PC-3 (cell line): ENCODE data around the gene NUBPL. TPM values are rescaled to one million over a fixed set of nuclear protein-coding genes. Genes with fewer than 3 reads are reported as not detected.
"Not testable (repeated sequence)": the region's sequence is repeated elsewhere in the genome, so short reads cannot be mapped to it uniquely, and the experiment has no call there.

Source experiments
- ATAC-seq: fragments of 200-7000 bp; cut with Tn5 transposase; 2 replicates; pipeline ENCODE4 v1.9.1; 2020; ENCODE audit warnings: mild to moderate bottlenecking, moderate library complexity
- BruUV-seq: library from RNA; stranded (reverse); fragments of 400-500 nt; replicated peaks from 2 replicates; lab custom pipeline; 2021; lab: Mats Ljungman, UMichigan
- CTCF ChIA-PET: fragments of 300-600 bp; sonication (Branson Sonifier 250); formaldehyde crosslinking; loops from one replicate; lab custom pipeline; 2022; ENCODE audit warnings: antibody characterized with exemption; lab: Charles Lee
- POLR2A ChIA-PET: fragments of 300-600 bp; sonication (Branson Sonifier 250); formaldehyde crosslinking; loops from one replicate; lab custom pipeline; 2022; ENCODE audit warnings: antibody characterized with exemption; ENCODE audit not compliant: unreplicated experiment; lab: Charles Lee
- DNase-seq: peaks from one replicate; pipeline ENCODE4 v3.0.0-alpha.2; 2015
- H2AFZ ChIP-seq: fragments of 300-600 bp; sonication (generic); 2 replicates; pipeline ENCODE4 v1.6.0; 2016; ENCODE audit warnings: antibody characterized with exemption, low read length
- H3F3A ChIP-seq: fragments of 300-600 bp; sonication (generic); one replicate; pipeline ENCODE4 v1.6.0; 2017; ENCODE audit warnings: antibody characterized with exemption, low read length, control low read depth, mild to moderate bottlenecking; ENCODE audit not compliant: unreplicated experiment
- H3K27ac ChIP-seq: fragments of 300-600 bp; sonication (generic); 2 replicates; pipeline ENCODE4 v1.5.1; 2016; ENCODE audit warnings: mild to moderate bottlenecking, low read length
- H3K27me3 ChIP-seq: fragments of 300-600 bp; sonication (generic); 2 replicates; pipeline ENCODE4 v1.6.1; 2016; ENCODE audit warnings: low read length, mixed read lengths
- H3K36me3 ChIP-seq: fragments of 300-600 bp; sonication (generic); 2 replicates; pipeline ENCODE4 v1.6.1; 2016; ENCODE audit warnings: low read depth, mixed run types, low read length, mixed read lengths
- H3K4me1 ChIP-seq: fragments of 300-600 bp; sonication (generic); 2 replicates; pipeline ENCODE4 v1.5.1; 2016; ENCODE audit warnings: low read length; ENCODE audit not compliant: insufficient read depth
- H3K4me2 ChIP-seq: fragments of 300-600 bp; sonication (generic); 2 replicates; pipeline ENCODE4 v1.6.0; 2016; ENCODE audit warnings: low read length
- H3K4me3 ChIP-seq: fragments of 300-600 bp; sonication (generic); 2 replicates; pipeline ENCODE4 v1.5.1; 2016; ENCODE audit warnings: mild to moderate bottlenecking, low read length, mixed read lengths
- H3K79me2 ChIP-seq: fragments of 300-600 bp; sonication (generic); 2 replicates; pipeline ENCODE4 v1.6.1; 2017; ENCODE audit warnings: low read length, mixed read lengths
- H3K9ac ChIP-seq: fragments of 300-600 bp; sonication (generic); 2 replicates; pipeline ENCODE4 v1.6.0; 2016; ENCODE audit warnings: mild to moderate bottlenecking, low read length
- H3K9me2 ChIP-seq: fragments of 300-600 bp; sonication (generic); replicated peaks from 2 replicates; pipeline ENCODE4 v1.6.1; 2016; ENCODE audit warnings: mixed run types, low read length, mixed read lengths
- H3K9me3 ChIP-seq: fragments of 300-600 bp; sonication (generic); 2 replicates; pipeline ENCODE4 v1.6.1; 2016; ENCODE audit warnings: low read length, mixed read lengths
- H4K20me1 ChIP-seq: fragments of 300-600 bp; sonication (generic); 2 replicates; pipeline ENCODE4 v1.6.1; 2016; ENCODE audit warnings: low read length, mixed read lengths
- EZH2 ChIP-seq: fragments of 300-600 bp; sonication (generic); IDR thresholded peaks from one replicate; pipeline ENCODE4 v1.6.1; 2017; ENCODE audit warnings: antibody characterized with exemption, mild to moderate bottlenecking, low read length; ENCODE audit not compliant: unreplicated experiment
- EZH2phosphoT487 ChIP-seq: fragments of 300-600 bp; sonication (generic); IDR thresholded peaks from 2 replicates; pipeline ENCODE4 v1.6.1; 2018; ENCODE audit warnings: mild to moderate bottlenecking, antibody characterized with exemption, low read length, borderline replicate concordance
- intact Hi-C: fragments of 100-400 bp; cut with micrococcal nuclease; formaldehyde crosslinking; loops from 2 replicates; pipeline ENCODE4 v1.9.0; 2023
- total RNA-seq: library from RNA; depleted of rRNA; stranded (reverse); fragments of >200 nt; gene quantifications from 2 replicates; pipeline ENCODE4 v1.2.3, GENCODE V29; 2014
- TF ChIP-seq, protein P1 (sequence below): fragments of 300-600 bp; sonication (generic); conservative IDR thresholded peaks from 2 replicates; pipeline ENCODE4 v1.5.1; 2017; ENCODE audit warnings: antibody characterized with exemption, low read depth, mild to moderate bottlenecking, low read length

NUBPL gene
- total RNA-seq, 1 experiment from 2014 or later: 14.9 TPM

- DNase-seq (no peak), ATAC-seq (no peak)
- Histone ChIP-seq H3K27me3 (no peaks in the 10 kb centered on the region), H3K9me3 (no peaks in the 10 kb centered on the region), H3K4me1 (no peaks in the 10 kb centered on the region), H4K20me1 (no peaks in the 10 kb centered on the region), H3K4me3 (no peak overlapping the region), H3K36me3 (no peaks in the 10 kb centered on the region), H3K79me2 (no peaks in the 10 kb centered on the region), H3K9me2 (no peaks in the 10 kb centered on the region), H3F3A (no peaks in the 10 kb centered on the region), H3K4me2 (no peak overlapping the region), H2AFZ (no peak overlapping the region), H3K9ac (no peak overlapping the region), H3K27ac (no peak overlapping the region)
- POLR2A ChIA-PET: no interaction called here
- TF ChIP-seq EZH2phosphoT487 (no peak), EZH2 (no peak)
- TF ChIP-seq, protein P1, sequence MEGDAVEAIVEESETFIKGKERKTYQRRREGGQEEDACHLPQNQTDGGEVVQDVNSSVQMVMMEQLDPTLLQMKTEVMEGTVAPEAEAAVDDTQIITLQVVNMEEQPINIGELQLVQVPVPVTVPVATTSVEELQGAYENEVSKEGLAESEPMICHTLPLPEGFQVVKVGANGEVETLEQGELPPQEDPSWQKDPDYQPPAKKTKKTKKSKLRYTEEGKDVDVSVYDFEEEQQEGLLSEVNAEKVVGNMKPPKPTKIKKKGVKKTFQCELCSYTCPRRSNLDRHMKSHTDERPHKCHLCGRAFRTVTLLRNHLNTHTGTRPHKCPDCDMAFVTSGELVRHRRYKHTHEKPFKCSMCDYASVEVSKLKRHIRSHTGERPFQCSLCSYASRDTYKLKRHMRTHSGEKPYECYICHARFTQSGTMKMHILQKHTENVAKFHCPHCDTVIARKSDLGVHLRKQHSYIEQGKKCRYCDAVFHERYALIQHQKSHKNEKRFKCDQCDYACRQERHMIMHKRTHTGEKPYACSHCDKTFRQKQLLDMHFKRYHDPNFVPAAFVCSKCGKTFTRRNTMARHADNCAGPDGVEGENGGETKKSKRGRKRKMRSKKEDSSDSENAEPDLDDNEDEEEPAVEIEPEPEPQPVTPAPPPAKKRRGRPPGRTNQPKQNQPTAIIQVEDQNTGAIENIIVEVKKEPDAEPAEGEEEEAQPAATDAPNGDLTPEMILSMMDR: no peak
- no TSS peak for BruUV-seq
- CTCF ChIA-PET: no interaction called here
- intact Hi-C loops: no loop called here
These were observed 52.0 kb downstream of the NUBPL start for GRCh38 chr14:31613188-31613587.

DNA sequence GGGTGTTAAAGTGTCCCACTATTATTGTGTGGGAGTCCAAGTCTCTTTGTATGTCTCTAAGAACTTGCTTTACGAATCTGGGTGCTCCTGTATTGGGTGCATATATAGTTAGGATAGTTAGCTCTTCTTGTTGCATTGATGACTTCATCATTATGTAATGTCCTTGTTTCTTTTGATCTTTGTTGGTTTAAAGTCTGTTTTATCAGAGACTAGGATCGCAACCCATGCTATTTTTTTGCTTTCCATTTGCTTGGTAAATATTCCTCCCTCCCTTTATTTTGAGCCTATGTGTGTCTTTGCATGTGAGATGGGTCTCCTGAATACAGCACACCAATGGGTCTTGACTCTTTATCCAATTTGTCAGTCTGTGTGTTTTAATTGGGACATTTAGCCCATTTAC is 57.7 kb downstream of the NUBPL start:
- CTCF ChIA-PET, H3K27me3 ChIP-seq, intact Hi-C loops, H3K9me2 ChIP-seq, BruUV-seq, H3K79me2 ChIP-seq, H4K20me1 ChIP-seq, H2AFZ ChIP-seq, H3F3A ChIP-seq, H3K36me3 ChIP-seq, H3K27ac ChIP-seq, POLR2A ChIA-PET, H3K9me3 ChIP-seq, DNase-seq, H3K4me1 ChIP-seq, H3K4me2 ChIP-seq, ATAC-seq, H3K4me3 ChIP-seq, H3K9ac ChIP-seq: not testable (repeated sequence)

DNA sequence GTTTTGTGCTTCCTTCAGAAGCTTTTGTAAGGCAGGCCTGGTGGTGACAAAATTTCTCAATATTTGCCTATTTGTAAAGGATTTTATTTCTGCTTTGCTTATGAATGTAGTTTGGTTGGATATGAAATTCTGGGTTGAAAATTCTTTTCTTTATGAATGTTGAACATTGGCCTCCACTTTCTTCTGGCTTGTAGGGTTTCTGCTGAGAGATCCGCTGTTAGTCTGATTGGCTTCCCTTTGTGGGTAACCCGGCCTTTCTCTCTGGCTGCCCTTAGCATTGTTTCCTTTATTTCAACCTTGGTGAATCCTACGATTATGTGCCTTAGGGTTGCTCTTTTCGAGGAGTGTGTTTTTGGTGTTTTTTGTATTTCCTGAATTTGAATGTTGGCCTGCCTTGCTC is 58.2 kb downstream of the NUBPL start:
- intact Hi-C loops: no loop called here
- Histone ChIP-seq H3K36me3 (peaks cover 6% of the 10 kb centered on the region; the same call in 1 of the 2 replicates), H3K79me2 (no peaks in the 10 kb centered on the region), H3F3A (no peaks in the 10 kb centered on the region), H3K4me2 (no peak overlapping the region), H3K4me3 (no peak overlapping the region), H3K27me3 (no peaks in the 10 kb centered on the region), H3K9ac (no peak overlapping the region), H3K9me2 (no peaks in the 10 kb centered on the region), H3K9me3 (no peaks in the 10 kb centered on the region), H3K27ac (no peak overlapping the region), H2AFZ (no peak overlapping the region), H3K4me1 (no peaks in the 10 kb centered on the region), H4K20me1 (no peaks in the 10 kb centered on the region)
- TF ChIP-seq, protein P1: no peak
- TF ChIP-seq EZH2phosphoT487 (no peak), EZH2 (no peak)
- ATAC-seq (no peak), DNase-seq (no peak)
- BruUV-seq: no TSS peak
- CTCF ChIA-PET: no interaction called here
- POLR2A ChIA-PET: no interaction called here

DNA sequence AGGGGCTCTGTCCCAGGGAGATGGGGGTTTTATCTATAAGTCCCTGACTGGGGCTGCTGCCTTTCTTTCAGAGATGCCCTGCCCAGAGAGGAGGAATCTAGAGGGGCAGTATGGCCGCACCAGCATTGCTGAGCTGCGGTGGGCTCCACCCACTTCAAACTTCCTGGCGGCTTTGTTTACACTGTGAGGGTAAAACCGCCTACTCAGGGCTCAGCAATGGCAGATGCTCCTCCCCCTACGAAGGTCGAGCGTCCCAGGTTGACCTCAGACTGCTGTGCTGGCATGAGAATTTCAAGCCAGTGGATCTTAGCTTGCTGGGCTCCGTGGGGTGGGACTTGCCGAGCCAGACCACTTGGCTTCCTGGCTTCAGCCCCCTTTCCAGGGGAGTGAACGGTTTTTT is 59.7 kb downstream of the NUBPL start:
- H3K4me2 ChIP-seq, H3K79me2 ChIP-seq, H3K27ac ChIP-seq, ATAC-seq, H3K9ac ChIP-seq, H3K4me1 ChIP-seq, H4K20me1 ChIP-seq, H3K36me3 ChIP-seq, intact Hi-C loops, H3K4me3 ChIP-seq, BruUV-seq, H2AFZ ChIP-seq, POLR2A ChIA-PET, H3K27me3 ChIP-seq, H3K9me3 ChIP-seq, H3F3A ChIP-seq, CTCF ChIA-PET, H3K9me2 ChIP-seq, DNase-seq: not testable (repeated sequence)
